ENCODE data around the gene C22orf39. TPM values are rescaled to one million over a fixed set of nuclear protein-coding genes. Genes with fewer than 3 reads are reported as not detected.

The C22orf39 gene
- polyA plus RNA-seq, 1 donor, result 35.7 TPM

- DNase-seq, result no peak
Measured at GRCh38 chr22:19397734-19398104, 49.8 kb downstream of the C22orf39 start.

- no peak for DNase-seq
Measured at GRCh38 chr22:19396934-19397733, 50.4 kb downstream of the C22orf39 start.

GRCh38 chr22:19396561-19396933 is 51.0 kb downstream of the C22orf39 start:
- no peak for DNase-seq

GRCh38 chr22:19395276-19395675 is 52.2 kb downstream of the C22orf39 start:
- no peak for DNase-seq

GRCh38 chr22:19394274-19395050 is 53.0 kb downstream of the C22orf39 start:
- DNase-seq, result no peak

GRCh38 chr22:19393704-19394103 is 53.8 kb downstream of the C22orf39 start:
- no peak for DNase-seq

Other genes with a start within 250 kb of the C22orf39 start
- gene CLTCL1, start 156.0 kb downstream of the C22orf39 start, polyA plus RNA-seq (ENCODE audit: insufficient read length), result 36.3 TPM
- 20.2 TPM for gene HIRA, start 16.0 kb downstream of the C22orf39 start, polyA plus RNA-seq (ENCODE audit: insufficient read length)
- gene MRPL40, start 15.2 kb downstream of the C22orf39 start, polyA plus RNA-seq (ENCODE audit: insufficient read length), result 31.4 TPM
- gene UFD1, start 31.5 kb upstream of the C22orf39 start, polyA plus RNA-seq (ENCODE audit: insufficient read length), result 40.6 TPM
- gene CDC45, start 32.2 kb upstream of the C22orf39 start, polyA plus RNA-seq (ENCODE audit: insufficient read length), result 7.4 TPM
- 58.6 TPM for gene CLDN5, start 76.7 kb upstream of the C22orf39 start, polyA plus RNA-seq (ENCODE audit: insufficient read length)